ENCODE data around the gene VPS16. TPM values are rescaled to one million over a fixed set of nuclear protein-coding genes. Genes with fewer than 3 reads are reported as not detected.

Gene VPS16
- total and polyA plus RNA-seq, 2 of the 13 experiments (the other 11 are each of a cell fraction or from before 2014, with no cell fraction given), result 34.2 to 35.4 TPM

- TF ChIP-seq PLRG1 (conservative IDR thresholded peaks at IDR 0.05) (no peak), HNF4G (IDR thresholded peaks at IDR 0.05; ENCODE audit: borderline replicate concordance, low read depth, low read length) (peak; percentile 38; the same call in 1 of the 2 replicates), HNF4G (CRISPR knock-in tag; IDR thresholded peaks at IDR 0.05; ENCODE audit: borderline replicate concordance, low read depth) (no peak), ETS1 (CRISPR knock-in tag; IDR thresholded peaks at IDR 0.05) (no peak), ZNF232 (CRISPR knock-in tag; IDR thresholded peaks at IDR 0.05; ENCODE audit: borderline replicate concordance) (no peak), RBM39 (IDR thresholded peaks at IDR 0.05; ENCODE audit: low read depth, low read length, poor library complexity, severe bottlenecking) (no peak), MIER3 (CRISPR knock-in tag; IDR thresholded peaks at IDR 0.05; ENCODE audit: borderline replicate concordance) (no peak), E2F2 (CRISPR knock-in tag; IDR thresholded peaks at IDR 0.05; ENCODE audit: borderline replicate concordance) (no peak), ZNF121 (CRISPR knock-in tag; IDR thresholded peaks at IDR 0.05) (no peak), TEF (CRISPR knock-in tag; IDR thresholded peaks at IDR 0.05) (no peak), MXI1 (IDR thresholded peaks at IDR 0.05; ENCODE audit: borderline replicate concordance, low read depth, low read length) (no peak), TEAD2 (CRISPR knock-in tag; IDR thresholded peaks at IDR 0.05) (no peak), FOXK2 (IDR thresholded peaks at IDR 0.05) (no peak), IKZF4 (CRISPR knock-in tag; IDR thresholded peaks at IDR 0.05; ENCODE audit: borderline replicate concordance, low read depth, not compliant biosample characterization) (no peak), AHDC1 (CRISPR knock-in tag; IDR thresholded peaks at IDR 0.05; ENCODE audit: borderline replicate concordance) (no peak), ZNF878 (CRISPR knock-in tag; IDR thresholded peaks at IDR 0.05) (no peak), ZNF713 (CRISPR knock-in tag; IDR thresholded peaks at IDR 0.05) (no peak), HDAC1 (CRISPR knock-in tag; IDR thresholded peaks at IDR 0.05) (no peak), ARNT (IDR thresholded peaks at IDR 0.05) (no peak), MED8 (CRISPR knock-in tag; IDR thresholded peaks at IDR 0.05; ENCODE audit: insufficient replicate concordance) (no peak), CBFB (CRISPR knock-in tag; IDR thresholded peaks at IDR 0.05) (no peak)
These were observed 5.2 kb upstream of the VPS16 start (continued) for GRCh38 chr20:2835331-2835796.

Measured in HepG2 (cell line).